ENCODE data around the gene MC1R. TPM values are rescaled to one million over a fixed set of nuclear protein-coding genes. Genes with fewer than 3 reads are reported as not detected.

Gene MC1R
- total RNA-seq, 1 donor from 2014 or later: 7.5 TPM

DNA sequence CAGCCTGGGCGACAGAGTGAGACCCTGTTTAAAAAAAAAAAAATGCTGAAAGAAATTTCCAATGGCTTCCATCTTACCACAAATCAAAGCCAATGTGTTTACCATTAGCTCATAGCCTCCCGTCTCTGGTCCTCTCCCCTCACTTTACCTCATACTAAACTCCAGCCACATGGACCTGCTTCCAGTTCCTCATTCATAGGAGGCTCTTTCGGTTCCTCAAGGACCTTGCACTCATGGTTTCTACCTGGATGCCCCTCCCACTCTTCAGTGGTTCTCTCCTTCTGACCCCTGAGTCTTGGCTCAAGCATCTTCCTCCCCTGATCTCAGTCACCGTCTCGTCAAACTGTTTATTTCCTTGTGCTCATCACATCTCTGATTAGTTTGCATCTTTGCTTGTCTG, 26.1 kb downstream of the MC1R start:
- TF ChIP-seq, protein P1, sequence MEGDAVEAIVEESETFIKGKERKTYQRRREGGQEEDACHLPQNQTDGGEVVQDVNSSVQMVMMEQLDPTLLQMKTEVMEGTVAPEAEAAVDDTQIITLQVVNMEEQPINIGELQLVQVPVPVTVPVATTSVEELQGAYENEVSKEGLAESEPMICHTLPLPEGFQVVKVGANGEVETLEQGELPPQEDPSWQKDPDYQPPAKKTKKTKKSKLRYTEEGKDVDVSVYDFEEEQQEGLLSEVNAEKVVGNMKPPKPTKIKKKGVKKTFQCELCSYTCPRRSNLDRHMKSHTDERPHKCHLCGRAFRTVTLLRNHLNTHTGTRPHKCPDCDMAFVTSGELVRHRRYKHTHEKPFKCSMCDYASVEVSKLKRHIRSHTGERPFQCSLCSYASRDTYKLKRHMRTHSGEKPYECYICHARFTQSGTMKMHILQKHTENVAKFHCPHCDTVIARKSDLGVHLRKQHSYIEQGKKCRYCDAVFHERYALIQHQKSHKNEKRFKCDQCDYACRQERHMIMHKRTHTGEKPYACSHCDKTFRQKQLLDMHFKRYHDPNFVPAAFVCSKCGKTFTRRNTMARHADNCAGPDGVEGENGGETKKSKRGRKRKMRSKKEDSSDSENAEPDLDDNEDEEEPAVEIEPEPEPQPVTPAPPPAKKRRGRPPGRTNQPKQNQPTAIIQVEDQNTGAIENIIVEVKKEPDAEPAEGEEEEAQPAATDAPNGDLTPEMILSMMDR (IDR thresholded peaks at IDR 0.05; ENCODE audit: unreplicated experiment): no peak
- peaks cover 36% of the 10 kb centered on the region for H3K27me3 Mint-ChIP-seq (ENCODE audit: low read depth)
- no peak overlapping the region for H3K4me3 Mint-ChIP-seq
- H3K9me3 Mint-ChIP-seq: no peaks in the 10 kb centered on the region
- H3K27ac Mint-ChIP-seq: no peak overlapping the region
- H3K36me3 Mint-ChIP-seq: no peaks in the 10 kb centered on the region
- H3K4me1 Mint-ChIP-seq: peaks cover 3% of the 10 kb centered on the region
- no peak for DNase-seq (ENCODE audit: low spot score in 2 of 2, unreplicated experiment in 2 of 2)

DNA sequence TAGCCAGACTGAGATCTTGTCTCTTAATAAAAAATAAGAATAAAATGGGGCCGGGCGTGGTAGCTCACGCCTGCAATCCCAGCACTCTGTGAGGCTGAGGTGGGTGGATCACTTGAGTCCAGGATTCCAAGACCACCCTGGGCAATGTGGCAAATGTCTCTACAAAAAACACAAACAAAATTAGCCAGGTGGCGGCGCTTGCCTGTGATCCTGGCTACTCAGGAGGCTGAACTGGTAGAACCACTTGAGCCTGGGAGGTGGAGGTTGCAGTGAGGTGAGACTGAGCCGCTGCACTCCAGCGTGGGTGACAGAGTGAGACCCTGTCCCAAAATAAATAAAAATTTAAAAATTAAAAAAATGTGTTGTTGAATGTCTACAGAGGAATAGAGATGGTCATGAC, 27.0 kb downstream of the MC1R start:
- no peaks in the 10 kb centered on the region for H3K36me3 Mint-ChIP-seq
- no peak overlapping the region for H3K4me3 Mint-ChIP-seq
- peaks cover 36% of the 10 kb centered on the region for H3K27me3 Mint-ChIP-seq (ENCODE audit: low read depth)
- no peak for DNase-seq (ENCODE audit: low spot score in 2 of 2, unreplicated experiment in 2 of 2)
- H3K9me3 Mint-ChIP-seq: no peaks in the 10 kb centered on the region
- TF ChIP-seq, protein P1 (IDR thresholded peaks at IDR 0.05; ENCODE audit: unreplicated experiment): no peak
- H3K27ac Mint-ChIP-seq: no peak overlapping the region
- peaks cover 6% of the 10 kb centered on the region for H3K4me1 Mint-ChIP-seq

DNA sequence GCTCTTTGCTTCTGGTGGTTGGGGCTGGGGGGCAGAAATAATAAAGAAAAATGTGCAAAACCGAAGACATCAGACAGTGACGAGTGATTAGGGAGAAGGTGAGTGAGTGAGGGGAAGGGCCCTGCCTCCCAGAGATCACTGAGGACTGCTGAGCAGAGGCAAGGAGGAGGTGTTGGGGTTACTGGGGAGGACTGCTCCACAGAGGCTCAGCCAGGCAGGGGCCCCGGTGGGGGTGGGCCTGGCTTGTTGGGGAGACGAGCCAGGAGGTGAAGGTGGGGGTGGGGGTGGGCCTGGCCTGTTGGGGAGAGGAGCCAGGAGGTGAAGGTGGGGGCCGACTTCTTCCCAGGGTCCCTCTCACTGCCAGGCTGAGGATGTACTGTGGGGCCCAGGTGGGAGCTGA, 27.9 kb downstream of the MC1R start:
- Mint-ChIP-seq H3K36me3 (no peaks in the 10 kb centered on the region), H3K27ac (no peak overlapping the region), H3K4me3 (peak overlapping the region; percentile 42), H3K27me3 (ENCODE audit: low read depth) (peaks cover 36% of the 10 kb centered on the region), H3K4me1 (peaks cover 6% of the 10 kb centered on the region), H3K9me3 (no peaks in the 10 kb centered on the region)
- TF ChIP-seq, protein P1 (IDR thresholded peaks at IDR 0.05; ENCODE audit: unreplicated experiment): no peak
- DNase-seq (ENCODE audit: low spot score in 2 of 2, unreplicated experiment in 2 of 2): no peak

DNA sequence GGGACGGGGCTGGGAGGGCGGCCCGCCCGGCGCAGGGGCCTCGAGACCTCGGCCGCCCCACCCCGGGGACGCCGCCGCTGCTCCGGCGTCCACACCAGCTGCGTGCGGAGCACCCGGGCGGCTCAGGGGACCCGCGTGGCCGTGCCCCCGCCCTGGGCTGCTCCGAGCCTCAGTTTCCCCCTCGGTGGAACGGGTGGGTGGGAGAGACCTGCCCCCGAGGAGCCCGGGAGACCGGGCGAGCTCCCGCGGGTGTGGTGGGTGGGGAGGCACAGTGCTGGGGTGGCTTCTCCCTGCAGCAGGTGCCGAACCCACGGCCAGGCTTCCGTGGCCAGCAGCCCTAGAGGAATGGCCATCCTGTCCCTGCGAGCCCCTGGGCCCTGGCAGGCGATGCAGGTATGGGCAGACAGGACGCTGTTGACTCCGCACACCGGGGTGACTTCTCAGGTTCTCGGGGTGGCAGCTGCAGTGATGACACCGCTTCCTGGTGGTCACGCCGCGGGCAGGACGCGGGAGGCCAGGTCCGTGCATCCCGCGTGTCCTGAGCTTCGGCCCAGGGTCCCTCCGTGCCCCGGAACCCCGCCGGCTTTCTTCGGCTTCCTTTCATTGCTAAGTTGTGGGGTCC, 30.6 kb downstream of the MC1R start:
- DNase-seq (ENCODE audit: low spot score in 2 of 2, unreplicated experiment in 2 of 2): no peak
- no peaks in the 10 kb centered on the region for H3K36me3 Mint-ChIP-seq
- H3K9me3 Mint-ChIP-seq: no peaks in the 10 kb centered on the region
- peaks cover 31% of the 10 kb centered on the region for H3K27me3 Mint-ChIP-seq (ENCODE audit: low read depth)
- H3K4me1 Mint-ChIP-seq: peaks cover 6% of the 10 kb centered on the region
- TF ChIP-seq, protein P1 (IDR thresholded peaks at IDR 0.05; ENCODE audit: unreplicated experiment): no peak
- peak overlapping the region; percentile 39 for H3K27ac Mint-ChIP-seq
- H3K4me3 Mint-ChIP-seq: peak overlapping the region; percentile 80

DNA sequence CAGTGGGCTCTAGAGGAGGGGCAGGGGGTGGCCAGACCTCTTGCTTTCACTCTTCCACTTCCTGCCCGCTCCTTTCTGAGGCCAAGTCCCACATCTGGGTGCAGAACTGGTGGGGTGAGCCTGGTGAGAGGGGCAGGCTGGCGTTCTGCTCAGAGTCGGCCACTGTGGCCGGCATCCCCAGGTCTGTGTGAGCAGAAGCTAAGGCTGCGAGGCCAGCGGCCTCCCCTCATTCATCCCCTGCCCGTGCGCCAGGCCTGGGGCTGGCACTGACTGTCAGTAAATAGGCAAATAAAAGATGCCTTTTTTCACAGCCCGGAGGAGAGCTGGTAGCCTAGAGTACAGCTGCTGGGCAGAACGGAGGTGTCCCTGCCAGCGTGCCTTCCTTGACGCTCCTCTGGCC, 31.1 kb downstream of the MC1R start:
- Mint-ChIP-seq H3K27ac (peak overlapping the region; percentile 39), H3K4me3 (peak overlapping the region; percentile 80), H3K9me3 (no peaks in the 10 kb centered on the region), H3K36me3 (no peaks in the 10 kb centered on the region), H3K27me3 (ENCODE audit: low read depth) (peaks cover 30% of the 10 kb centered on the region), H3K4me1 (peaks cover 6% of the 10 kb centered on the region)
- TF ChIP-seq, protein P1 (IDR thresholded peaks at IDR 0.05; ENCODE audit: unreplicated experiment): no peak
- DNase-seq (ENCODE audit: low spot score in 2 of 2, unreplicated experiment in 2 of 2): no peak

DNA sequence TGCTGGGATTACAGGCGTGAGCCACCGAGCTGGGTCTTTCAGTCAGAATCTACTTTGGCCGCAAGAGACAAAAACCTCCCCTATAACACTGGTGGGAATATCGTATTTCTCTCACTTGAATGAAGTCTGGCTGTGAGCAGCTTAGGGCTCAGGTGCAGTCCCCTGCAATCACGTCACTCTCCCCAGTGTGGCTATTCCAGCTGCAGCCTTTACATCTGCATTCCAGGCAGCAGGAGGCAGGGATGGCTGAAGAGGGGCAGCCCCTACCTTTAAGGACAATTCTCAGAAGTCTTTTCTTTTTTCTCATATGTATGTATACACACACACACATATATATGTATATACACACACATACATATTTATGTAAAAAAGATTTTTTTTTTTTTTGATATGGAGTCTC, 32.8 kb downstream of the MC1R start:
- H3K27me3 Mint-ChIP-seq (ENCODE audit: low read depth): peaks cover 17% of the 10 kb centered on the region
- H3K27ac Mint-ChIP-seq: no peak overlapping the region
- H3K9me3 Mint-ChIP-seq: no peaks in the 10 kb centered on the region
- DNase-seq (ENCODE audit: low spot score in 2 of 2, unreplicated experiment in 2 of 2): no peak
- H3K36me3 Mint-ChIP-seq: peaks cover 3% of the 10 kb centered on the region
- TF ChIP-seq, protein P1 (IDR thresholded peaks at IDR 0.05; ENCODE audit: unreplicated experiment): no peak
- H3K4me3 Mint-ChIP-seq: no peak overlapping the region
- H3K4me1 Mint-ChIP-seq: peaks cover 6% of the 10 kb centered on the region
